ENCODE data around the gene CCDC97.

- no peak for TF ChIP-seq CTCF (IDR thresholded peaks at IDR 0.05)
- no peak for TF ChIP-seq ZNF512 (CRISPR knock-in tag; IDR thresholded peaks at IDR 0.05; ENCODE audit: borderline replicate concordance)
- no peak for TF ChIP-seq PREB (CRISPR knock-in tag; IDR thresholded peaks at IDR 0.05; ENCODE audit: borderline replicate concordance)
- no peak for TF ChIP-seq TEAD4 (CRISPR knock-in tag; IDR thresholded peaks at IDR 0.05)
- TF ChIP-seq NR3C1 (CRISPR knock-in tag; conservative IDR thresholded peaks at IDR 0.05; ENCODE audit: low read depth), result no peak
- TF ChIP-seq JAZF1 (CRISPR knock-in tag; IDR thresholded peaks at IDR 0.05), result no peak
Measured at GRCh38 chr19:41332468-41332867, 22.5 kb downstream of the CCDC97 start.
